ENCODE measurements around the gene SNORC.
"Not testable (repeated sequence)": the region's sequence is repeated elsewhere in the genome, so short reads cannot be mapped to it uniquely, and the experiment has no call there.

SNORC gene

GRCh38 chr2:232870018-232870765 is at the start of gene SNORC:
Gene SNORC, plus strand, starts transcription at chr2:232870264. Its CDS starts 78 bp downstream, at chr2:232870342.
- no peak for DNase-seq

- no peak for DNase-seq
These were observed 40.1 kb upstream of the SNORC start for GRCh38 chr2:232829988-232830387.

DNA sequence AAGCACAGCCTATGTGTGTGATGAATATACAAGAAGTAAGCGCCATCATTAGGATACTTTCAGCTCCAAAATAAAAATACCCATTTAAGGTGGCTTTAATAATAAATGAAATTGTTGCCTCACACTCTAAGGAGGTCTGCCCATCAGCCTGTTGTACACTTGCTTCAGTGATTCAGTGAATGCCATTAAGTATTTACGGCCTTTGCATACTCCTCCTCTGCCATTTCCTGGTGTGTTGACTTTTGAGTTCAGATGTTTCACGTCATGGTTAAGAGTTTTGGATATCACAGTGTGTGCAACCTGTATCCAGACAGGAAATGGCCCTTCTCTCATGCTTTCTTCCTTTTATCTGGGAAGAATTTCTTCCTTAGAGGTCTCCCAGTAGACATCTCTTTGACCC is 38.6 kb upstream of the SNORC start:
- no peak for DNase-seq

- DNase-seq = no peak
These were observed 36.2 kb upstream of the SNORC start for GRCh38 chr2:232833830-232834229.

DNA sequence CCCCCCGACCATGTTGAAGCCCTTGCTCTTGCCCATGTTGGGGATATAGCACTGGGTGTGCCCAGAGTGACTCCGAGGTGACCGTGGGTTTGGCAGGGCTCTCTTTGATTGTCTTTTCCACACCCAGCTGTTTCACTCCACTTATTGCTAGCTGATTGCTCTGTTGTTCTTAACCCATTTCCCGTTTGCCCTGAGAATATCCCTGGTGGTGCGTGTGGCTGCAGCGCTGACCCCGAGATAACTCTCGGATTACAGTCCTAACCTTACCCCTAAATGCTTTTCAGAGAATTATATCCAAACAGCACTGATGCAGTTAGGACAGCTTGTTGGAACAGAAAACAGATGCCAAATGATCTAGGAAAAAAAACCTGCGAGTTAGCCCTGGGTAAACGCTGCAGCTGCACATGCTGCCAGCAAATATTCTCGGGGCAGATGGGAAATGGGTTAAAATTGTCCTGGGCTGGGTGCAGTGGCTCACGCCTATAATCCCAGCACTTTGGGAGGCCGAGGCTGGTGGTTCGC is 34.3 kb upstream of the SNORC start:
- DNase-seq = no peak

- DNase-seq = no peak
These were observed 33.1 kb upstream of the SNORC start for GRCh38 chr2:232836934-232837333.

- DNase-seq = peak; percentile 78
These were observed 31.6 kb upstream of the SNORC start for GRCh38 chr2:232838406-232838874.

DNA sequence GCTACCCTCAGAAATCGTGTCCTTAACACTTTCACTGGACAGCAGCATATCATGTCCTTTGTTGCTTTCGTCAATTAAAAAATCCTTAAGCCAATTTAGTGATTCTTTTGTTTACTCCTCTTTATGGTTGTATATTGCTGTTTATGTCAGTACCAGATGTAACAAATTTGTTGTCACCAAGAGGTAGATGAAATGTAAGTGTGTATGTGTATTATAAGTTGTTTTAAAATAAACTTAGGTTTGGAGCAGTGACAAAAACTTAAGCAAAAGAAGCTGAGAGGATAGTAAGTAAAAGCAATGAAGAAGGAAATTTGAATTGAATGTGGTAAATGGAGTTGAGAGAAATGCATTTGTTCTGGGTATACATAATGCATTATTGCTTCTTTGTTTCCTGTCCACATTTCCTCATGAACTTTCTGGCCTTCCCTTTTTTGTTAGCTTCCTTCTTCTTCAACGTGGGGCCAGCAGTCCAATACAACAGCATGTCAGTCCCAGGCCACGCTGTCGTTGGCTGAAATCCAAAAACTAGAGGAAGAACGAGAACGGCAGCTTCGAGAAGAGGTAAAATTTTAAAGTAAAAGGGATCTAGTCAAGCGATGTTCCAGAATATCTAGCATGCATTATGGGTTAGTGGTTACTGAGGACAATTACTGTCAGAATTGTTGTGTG is 30.5 kb upstream of the SNORC start:
- peak; percentile 3 for DNase-seq

- no peak for DNase-seq
These were observed 27.4 kb upstream of the SNORC start for GRCh38 chr2:232842689-232843088.

DNA sequence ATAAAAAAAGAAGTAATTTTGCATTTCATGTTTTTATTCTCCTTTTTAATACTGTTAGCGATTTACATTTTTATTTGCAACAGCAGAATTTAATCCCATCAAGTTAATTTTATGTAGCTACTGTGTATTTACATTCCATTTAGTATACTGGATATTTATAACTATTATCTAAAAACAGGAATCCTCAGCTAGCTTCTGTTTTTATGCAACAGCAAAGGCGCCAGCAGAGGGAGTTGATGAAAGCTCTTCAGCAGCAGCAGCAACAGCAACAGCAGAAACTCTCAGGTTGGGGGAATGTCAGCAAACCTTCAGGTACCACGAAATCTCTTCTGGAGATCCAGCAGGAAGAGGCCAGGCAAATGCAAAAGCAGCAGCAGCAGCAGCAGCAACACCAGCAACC is 26.2 kb upstream of the SNORC start:
- no peak for DNase-seq

- DNase-seq = no peak
These were observed 24.0 kb upstream of the SNORC start for GRCh38 chr2:232846055-232846454.

- no peak for DNase-seq
These were observed 20.0 kb upstream of the SNORC start for GRCh38 chr2:232850039-232850438.

DNA sequence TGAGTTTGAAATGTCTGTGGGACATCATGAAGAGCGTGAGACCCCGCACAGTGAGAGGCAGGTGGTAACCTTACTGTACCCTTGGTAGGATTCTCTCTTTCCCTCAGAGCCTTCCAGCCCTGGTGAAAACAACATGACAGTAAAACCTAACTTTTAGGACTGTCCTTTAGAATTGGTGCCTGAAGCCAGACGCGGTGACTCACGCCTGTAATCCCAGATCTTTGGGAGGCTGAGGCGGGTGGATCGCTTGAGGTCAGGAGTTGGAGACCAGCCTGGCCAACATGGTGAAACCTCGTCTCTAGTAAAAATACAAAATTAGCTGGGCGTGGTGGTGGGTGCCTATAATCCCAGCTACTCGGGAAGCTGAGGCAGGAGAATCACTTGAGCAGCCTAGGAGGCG is 18.0 kb upstream of the SNORC start:
- not testable (repeated sequence) for DNase-seq

DNA sequence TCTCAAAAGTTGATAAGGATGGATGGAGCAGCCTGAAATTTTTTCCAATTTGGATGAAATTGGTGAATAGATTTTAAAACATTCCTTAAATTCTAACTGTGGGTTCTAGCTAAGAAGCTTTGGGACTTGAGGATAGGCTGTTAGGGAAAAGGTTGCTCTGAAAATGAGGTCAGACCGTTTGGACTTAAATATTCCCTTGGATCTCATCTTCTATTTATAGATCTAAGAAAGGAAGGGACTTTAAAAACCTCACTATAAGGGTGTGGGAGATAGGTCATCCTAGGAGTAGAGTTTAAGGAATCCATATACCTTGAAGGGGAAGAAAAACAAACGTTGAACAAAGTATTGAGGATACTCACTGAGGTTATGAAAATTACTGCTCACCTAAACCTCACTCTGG is 17.4 kb upstream of the SNORC start:
- no peak for DNase-seq

DNA sequence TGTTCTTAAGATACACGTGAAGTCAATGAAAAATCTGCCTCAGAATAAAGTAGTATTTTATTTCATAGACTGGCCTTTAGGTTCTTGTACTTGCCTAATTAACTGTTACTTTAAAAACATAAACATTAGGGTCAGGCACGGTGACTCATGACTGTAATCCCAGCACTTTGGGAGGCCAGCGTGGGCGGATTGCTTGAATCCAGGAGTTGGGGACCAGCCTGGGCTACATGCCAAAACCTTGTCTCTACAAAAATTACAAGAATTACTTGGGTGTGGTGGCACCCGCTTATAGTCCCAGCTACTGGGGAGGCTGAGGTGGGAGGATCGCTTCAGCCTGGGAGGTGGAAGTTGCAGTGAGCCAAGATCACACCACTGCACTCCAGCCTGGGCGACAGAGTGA is 16.0 kb upstream of the SNORC start:
- no peak for DNase-seq

DNA sequence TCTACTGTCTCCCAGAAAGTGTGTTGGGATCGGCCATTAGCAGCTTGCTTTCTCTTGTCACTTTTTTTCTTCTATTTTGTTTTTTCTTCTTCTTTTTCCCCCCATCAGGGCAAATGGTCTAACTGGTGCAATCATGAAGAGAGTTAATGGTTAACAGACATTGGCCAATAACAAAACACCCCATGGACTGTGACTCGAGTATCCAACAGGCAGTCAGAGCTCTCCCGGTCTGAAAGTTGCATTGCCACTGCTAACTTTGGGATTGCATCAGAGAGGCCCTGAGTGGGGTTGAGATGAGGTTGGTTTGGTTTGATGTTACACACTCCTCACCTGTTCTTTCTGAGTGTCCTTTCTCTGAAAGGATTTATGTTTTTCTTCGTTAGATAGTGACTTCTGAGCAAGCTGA is 12.9 kb upstream of the SNORC start:
- no peak for DNase-seq

DNA sequence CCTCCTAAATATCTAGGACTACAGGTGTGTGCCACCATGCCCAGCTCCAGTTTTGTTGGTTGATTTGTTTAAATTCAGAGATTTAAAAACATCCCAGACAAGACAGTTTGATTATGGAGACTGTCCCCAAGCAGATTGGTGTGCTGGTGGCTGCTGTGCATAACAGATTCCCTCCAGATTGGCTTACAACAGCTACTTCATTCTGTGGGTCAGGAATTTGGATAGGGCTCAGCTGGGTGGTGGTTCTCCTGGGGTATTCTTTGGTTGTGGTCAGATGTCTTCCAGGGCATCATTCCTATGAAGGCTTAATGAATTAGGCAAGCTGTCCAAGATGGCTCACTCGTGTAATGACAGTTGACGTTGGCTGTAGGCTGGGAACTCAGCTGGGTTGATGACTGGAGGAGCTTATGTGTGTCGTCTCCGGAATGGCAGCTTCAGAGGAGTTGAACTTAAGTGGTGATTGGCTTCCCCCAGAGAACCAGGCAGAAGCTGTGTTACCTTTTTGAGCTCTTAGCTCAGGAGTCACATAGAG is 10.6 kb upstream of the SNORC start:
- DNase-seq = no peak

GRCh38 chr2:232860593-232861241 is 9.3 kb upstream of the SNORC start:
- no peak for DNase-seq

GRCh38 chr2:232861353-232861752 is 8.7 kb upstream of the SNORC start:
- DNase-seq = no peak

DNA sequence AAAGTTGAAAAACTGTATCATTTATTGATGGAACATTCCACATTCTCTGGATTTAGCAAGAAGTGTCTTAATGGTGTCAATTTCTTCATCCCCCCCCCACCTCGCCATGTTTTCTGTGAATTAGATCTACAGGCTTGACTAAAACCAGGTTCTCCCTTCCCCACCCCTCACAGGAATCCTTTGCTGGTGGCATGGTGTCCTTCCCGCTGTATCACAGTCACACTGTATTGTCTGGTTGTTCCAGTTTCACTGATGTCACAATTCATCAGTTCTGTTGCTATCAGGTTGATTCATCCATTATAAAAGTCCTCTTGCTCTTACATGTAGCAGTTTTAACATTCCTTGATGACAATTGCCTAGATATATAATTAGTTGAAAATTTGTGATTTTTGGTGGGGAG is 6.1 kb upstream of the SNORC start:
- no peak for DNase-seq

DNA sequence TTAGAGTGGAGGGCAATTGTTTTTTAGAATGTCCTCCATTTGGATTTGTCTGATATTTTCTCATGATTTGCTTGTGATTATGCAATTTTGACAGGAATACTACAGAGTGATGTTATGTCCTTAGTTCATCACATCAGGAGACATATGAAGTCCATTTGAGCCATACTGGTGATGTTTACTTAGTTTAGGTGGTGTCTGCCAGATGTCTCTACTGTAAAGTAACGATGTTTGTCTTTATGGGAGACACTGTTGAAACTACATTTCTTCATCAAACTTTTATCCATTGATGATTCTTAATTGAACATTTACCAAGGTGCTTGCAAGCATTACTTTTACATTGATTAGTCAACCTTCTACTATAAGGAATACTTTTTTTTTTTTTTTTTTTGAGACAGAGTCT is 4.9 kb upstream of the SNORC start:
- no peak for DNase-seq

- no peak for DNase-seq
These were observed 4.0 kb upstream of the SNORC start for GRCh38 chr2:232866104-232866503.
